DOHH2 (cell line): ENCODE measurements around the gene DCBLD2.

ENCODE experiments used
- H3F3A ChIP-seq: fragments of 200-600 bp; sonication (generic), shearing (Covaris generic); 2 replicates; pipeline ENCODE4 v1.6.0; 2016; ENCODE audit warnings: antibody characterized with exemption, mild to moderate bottlenecking; ENCODE audit not compliant: control insufficient read depth, insufficient read depth
- H3K27ac ChIP-seq: fragments of 200-600 bp; sonication (generic); 2 replicates; pipeline ENCODE4 v1.5.1; 2014; ENCODE audit warnings: low read depth, mild to moderate bottlenecking, low read length, moderate library complexity
- H3K27me3 ChIP-seq: fragments of 200-600 bp; sonication (generic); 2 replicates; pipeline ENCODE4 v1.6.1; 2014; ENCODE audit warnings: mild to moderate bottlenecking, low read length, mixed read lengths; ENCODE audit not compliant: control insufficient read depth
- H3K36me3 ChIP-seq: fragments of 200-600 bp; sonication (generic); 2 replicates; pipeline ENCODE4 v1.6.1; 2014; ENCODE audit warnings: mild to moderate bottlenecking, low read length, moderate library complexity, mixed read lengths; ENCODE audit not compliant: control insufficient read depth
- H3K4me1 ChIP-seq: fragments of 200-600 bp; sonication (generic); 2 replicates; pipeline ENCODE4 v1.6.1; 2014; ENCODE audit warnings: mild to moderate bottlenecking, low read length, mixed read lengths; ENCODE audit not compliant: control insufficient read depth
- H3K4me2 ChIP-seq: fragments of 200-600 bp; sonication (generic); 2 replicates; pipeline ENCODE4 v1.6.0; 2014; ENCODE audit warnings: mild to moderate bottlenecking, low read length, moderate library complexity
- H3K4me3 ChIP-seq: fragments of 200-600 bp; sonication (generic); 2 replicates; pipeline ENCODE4 v1.5.1; 2014; ENCODE audit warnings: mild to moderate bottlenecking, low read length, mixed read lengths
- H3K79me2 ChIP-seq: fragments of 200-600 bp; sonication (generic); 2 replicates; pipeline ENCODE4 v1.6.1; 2014; ENCODE audit warnings: mild to moderate bottlenecking, low read length, mixed read lengths; ENCODE audit not compliant: control insufficient read depth
- H3K9me2 ChIP-seq: fragments of 200-600 bp; sonication (generic); replicated peaks from 2 replicates; pipeline ENCODE4 v1.6.1; 2014; ENCODE audit warnings: mild to moderate bottlenecking, low read length, mixed read lengths; ENCODE audit not compliant: control insufficient read depth
- H3K9me3 ChIP-seq: fragments of 200-600 bp; sonication (generic); 2 replicates; pipeline ENCODE4 v1.6.1; 2014; ENCODE audit warnings: antibody characterized with exemption, low read length, mixed read lengths; ENCODE audit not compliant: control insufficient read depth, insufficient read depth
- H4K20me1 ChIP-seq: fragments of 200-600 bp; sonication (generic); 2 replicates; pipeline ENCODE4 v1.6.0; 2014; ENCODE audit warnings: low read depth, mild to moderate bottlenecking, antibody characterized with exemption, low read length, moderate library complexity; ENCODE audit not compliant: control insufficient read depth, insufficient read depth
- CTCF ChIP-seq: fragments of 200-600 bp; sonication (generic); IDR thresholded peaks from one replicate; pipeline ENCODE4 v1.5.1; 2014; ENCODE audit warnings: antibody characterized with exemption, mild to moderate bottlenecking, low read depth, low read length; ENCODE audit not compliant: poor library complexity, severe bottlenecking
- EZH2phosphoT487 ChIP-seq: fragments of 200-600 bp; sonication (generic); IDR thresholded peaks from 2 replicates; pipeline ENCODE4 v1.6.1; 2017; ENCODE audit warnings: borderline replicate concordance, mild to moderate bottlenecking, antibody characterized with exemption, low read length, moderate library complexity, mixed read lengths

Gene DCBLD2

GRCh38 chr3:98801043-98801747, 100.3 kb downstream of the DCBLD2 start:
- peaks cover 14% of the 10 kb centered on the region for H3K36me3 ChIP-seq
- no peak overlapping the region for H3K27ac ChIP-seq
- H3K9me3 ChIP-seq, result no peaks in the 10 kb centered on the region
- H3K27me3 ChIP-seq, result no peaks in the 10 kb centered on the region
- no peaks in the 10 kb centered on the region for H3K79me2 ChIP-seq
- H3K4me3 ChIP-seq, result no peak overlapping the region
- H3K9me2 ChIP-seq, result no peaks in the 10 kb centered on the region
- H3K4me2 ChIP-seq, result no peak overlapping the region
- no peaks in the 10 kb centered on the region for H3F3A ChIP-seq
- no peaks in the 10 kb centered on the region for H3K4me1 ChIP-seq
- H4K20me1 ChIP-seq, result no peaks in the 10 kb centered on the region
- TF ChIP-seq EZH2phosphoT487 (no peak), CTCF (peak; percentile 37)

GRCh38 chr3:98800401-98800800, 101.1 kb downstream of the DCBLD2 start:
- H3K4me1 ChIP-seq, result no peaks in the 10 kb centered on the region
- H3F3A ChIP-seq, result no peaks in the 10 kb centered on the region
- peaks cover 8% of the 10 kb centered on the region for H3K36me3 ChIP-seq

GRCh38 chr3:98799479-98799878, 102.0 kb downstream of the DCBLD2 start:
- no peaks in the 10 kb centered on the region for H4K20me1 ChIP-seq
- no peak overlapping the region for H3K27ac ChIP-seq
- H3K9me3 ChIP-seq, result no peaks in the 10 kb centered on the region
- H3K4me2 ChIP-seq, result no peak overlapping the region
- no peak for TF ChIP-seq EZH2phosphoT487
- TF ChIP-seq CTCF, result no peak
- H3K79me2 ChIP-seq, result no peaks in the 10 kb centered on the region
- no peak overlapping the region for H3K4me3 ChIP-seq
- peaks cover 6% of the 10 kb centered on the region; the same call in 1 of the 2 replicates for H3K36me3 ChIP-seq
- H3K4me1 ChIP-seq, result no peaks in the 10 kb centered on the region
- no peaks in the 10 kb centered on the region for H3K27me3 ChIP-seq
- no peaks in the 10 kb centered on the region for H3F3A ChIP-seq
- H3K9me2 ChIP-seq, result no peaks in the 10 kb centered on the region

More at GRCh38 chr3:98800401-98800800, 101.1 kb downstream of the DCBLD2 start:
- H3K9me2 ChIP-seq, result no peaks in the 10 kb centered on the region
- TF ChIP-seq EZH2phosphoT487, result no peak
- TF ChIP-seq CTCF, result no peak
- H3K4me3 ChIP-seq, result no peak overlapping the region
- H3K4me2 ChIP-seq, result no peak overlapping the region
- no peaks in the 10 kb centered on the region for H3K9me3 ChIP-seq
- H3K79me2 ChIP-seq, result no peaks in the 10 kb centered on the region
- H3K27ac ChIP-seq, result no peak overlapping the region
- no peaks in the 10 kb centered on the region for H3K27me3 ChIP-seq
- no peaks in the 10 kb centered on the region for H4K20me1 ChIP-seq
